Adrenal gland (tissue), 5 donors: ENCODE results near the gene ZNF460.

Experiments used
- POLR2A ChIP-seq, 2 donors: fragments of 450-650 bp; IDR thresholded peaks; one replicate each; pipeline ENCODE4 v1.6.1; 2017; ENCODE audit warnings: antibody characterized with exemption in 2 of 2, mild to moderate bottlenecking in 2 of 2, moderate library complexity in 1 of 2
- TF ChIP-seq, protein P1 (sequence below), 6 experiments: fragments of 450-650 bp in 4 of 6; fragments of 200-600 bp in 2 of 6; sonication (generic) in 1 of 6; IDR thresholded peaks; 1 replicate in 5 of 6; 2 replicates in 1 of 6; pipeline versions ENCODE4 v1.5.1 to v1.8.0; 2016 to 2021; ENCODE audit warnings: antibody characterized with exemption in 6 of 6, mild to moderate bottlenecking in 2 of 6, moderate library complexity in 1 of 6
- donor health status: DM: no; HTN: no; CAD: no.

DNA sequence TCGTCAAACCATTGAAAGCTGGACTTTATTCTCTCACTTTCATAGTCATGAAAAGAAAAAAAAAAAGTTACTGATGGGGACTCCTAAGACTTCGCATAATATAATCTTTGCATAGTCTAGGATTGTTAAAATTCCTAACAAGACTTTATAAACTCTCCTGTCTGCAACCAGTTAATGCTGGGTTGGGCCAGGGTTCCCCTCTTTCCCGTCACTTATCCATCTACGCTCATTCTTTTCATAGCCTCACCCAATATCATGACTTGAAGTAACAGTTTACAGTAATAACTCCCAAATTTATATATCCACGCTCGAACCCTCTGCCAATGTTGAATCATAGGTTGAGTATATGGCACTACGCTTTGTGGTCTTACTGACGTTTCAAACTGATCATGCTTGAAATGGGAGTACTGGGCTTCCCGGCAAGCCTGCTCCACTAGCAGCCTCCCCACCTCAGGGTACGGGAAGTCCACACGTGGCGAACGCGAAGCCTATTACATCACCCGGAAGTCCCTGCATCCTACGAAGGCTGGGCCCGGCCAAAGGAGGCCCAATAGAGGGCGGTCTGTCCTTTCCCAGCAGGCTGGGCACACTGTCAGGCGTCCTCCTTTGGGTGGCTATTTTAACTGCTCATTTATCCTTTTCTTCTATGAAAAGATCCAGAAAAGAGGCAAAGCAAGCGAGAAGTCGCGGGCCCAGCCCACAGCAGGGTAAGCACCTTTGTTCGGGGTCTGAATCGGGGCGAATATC is 694 bp upstream of the ZNF460 start:
- TF ChIP-seq, protein P1, sequence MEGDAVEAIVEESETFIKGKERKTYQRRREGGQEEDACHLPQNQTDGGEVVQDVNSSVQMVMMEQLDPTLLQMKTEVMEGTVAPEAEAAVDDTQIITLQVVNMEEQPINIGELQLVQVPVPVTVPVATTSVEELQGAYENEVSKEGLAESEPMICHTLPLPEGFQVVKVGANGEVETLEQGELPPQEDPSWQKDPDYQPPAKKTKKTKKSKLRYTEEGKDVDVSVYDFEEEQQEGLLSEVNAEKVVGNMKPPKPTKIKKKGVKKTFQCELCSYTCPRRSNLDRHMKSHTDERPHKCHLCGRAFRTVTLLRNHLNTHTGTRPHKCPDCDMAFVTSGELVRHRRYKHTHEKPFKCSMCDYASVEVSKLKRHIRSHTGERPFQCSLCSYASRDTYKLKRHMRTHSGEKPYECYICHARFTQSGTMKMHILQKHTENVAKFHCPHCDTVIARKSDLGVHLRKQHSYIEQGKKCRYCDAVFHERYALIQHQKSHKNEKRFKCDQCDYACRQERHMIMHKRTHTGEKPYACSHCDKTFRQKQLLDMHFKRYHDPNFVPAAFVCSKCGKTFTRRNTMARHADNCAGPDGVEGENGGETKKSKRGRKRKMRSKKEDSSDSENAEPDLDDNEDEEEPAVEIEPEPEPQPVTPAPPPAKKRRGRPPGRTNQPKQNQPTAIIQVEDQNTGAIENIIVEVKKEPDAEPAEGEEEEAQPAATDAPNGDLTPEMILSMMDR (IDR thresholded peaks at IDR 0.05) = peak in 3 of 6 experiments; percentile 15 to 40 (median 28)
- TF ChIP-seq POLR2A (IDR thresholded peaks at IDR 0.05) = peak; percentile 75 to 87
